Inferior parietal cortex (tissue), 1 donor: ENCODE measurements around the gene KRT7.
A peak's percentile ranks its signal among the peaks of the same experiment; 100 is the strongest.
"Not testable (repeated sequence)": the region's sequence is repeated elsewhere in the genome, so short reads cannot be mapped to it uniquely, and the experiment has no call there.

Source experiments
- DNase-seq: peaks from one replicate; pipeline ENCODE4 v3.0.0-alpha.2; 2016; ENCODE audit errors: extremely low spot score

KRT7 gene

GRCh38 chr12:52278575-52279421 is 45.8 kb downstream of the KRT7 start:
- peak; percentile 75 for DNase-seq

DNA sequence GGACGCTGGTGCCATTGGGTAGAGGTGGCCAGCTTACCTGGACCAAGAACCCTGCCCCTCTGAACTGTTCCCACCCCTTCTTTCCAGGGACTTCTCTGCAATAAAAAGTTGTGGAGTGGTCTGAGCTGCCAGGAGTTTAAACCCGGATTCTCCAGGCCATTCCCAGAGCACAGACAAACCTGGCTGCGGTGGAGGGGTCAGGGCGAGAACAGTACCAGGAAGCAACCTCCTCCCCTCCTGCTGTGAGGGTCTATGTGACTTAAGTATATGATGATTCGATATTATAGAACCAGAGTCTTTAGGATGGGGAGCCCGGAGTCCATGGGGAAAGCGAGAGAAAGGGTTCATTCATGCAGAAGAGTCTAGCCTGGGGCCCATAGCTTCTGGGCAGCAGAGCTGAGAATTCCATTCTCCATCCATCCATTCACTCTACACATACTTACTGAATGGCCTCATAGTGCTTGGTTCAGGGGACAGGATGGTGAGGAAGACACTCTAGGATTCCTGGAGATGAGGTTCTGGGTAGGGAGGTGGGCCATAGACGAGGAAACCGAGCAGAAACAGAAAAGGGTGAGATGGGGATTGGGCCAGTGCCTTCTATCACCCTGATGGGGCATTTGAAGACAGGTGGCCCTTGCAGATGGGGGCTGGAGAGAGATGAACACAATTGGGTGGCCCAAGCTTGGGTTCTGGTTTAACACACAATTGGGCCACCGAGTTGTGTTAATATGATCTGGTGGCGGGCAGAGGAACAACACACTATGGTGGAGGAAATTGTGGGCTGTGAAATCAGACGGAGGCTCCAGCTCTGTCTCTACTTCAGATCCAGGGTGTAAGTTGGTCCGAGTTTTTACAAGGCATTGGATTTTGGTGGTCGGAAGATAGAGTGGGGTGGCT is 46.6 kb downstream of the KRT7 start:
- DNase-seq = no peak

GRCh38 chr12:52280319-52280795 is 47.3 kb downstream of the KRT7 start:
- DNase-seq = no peak

DNA sequence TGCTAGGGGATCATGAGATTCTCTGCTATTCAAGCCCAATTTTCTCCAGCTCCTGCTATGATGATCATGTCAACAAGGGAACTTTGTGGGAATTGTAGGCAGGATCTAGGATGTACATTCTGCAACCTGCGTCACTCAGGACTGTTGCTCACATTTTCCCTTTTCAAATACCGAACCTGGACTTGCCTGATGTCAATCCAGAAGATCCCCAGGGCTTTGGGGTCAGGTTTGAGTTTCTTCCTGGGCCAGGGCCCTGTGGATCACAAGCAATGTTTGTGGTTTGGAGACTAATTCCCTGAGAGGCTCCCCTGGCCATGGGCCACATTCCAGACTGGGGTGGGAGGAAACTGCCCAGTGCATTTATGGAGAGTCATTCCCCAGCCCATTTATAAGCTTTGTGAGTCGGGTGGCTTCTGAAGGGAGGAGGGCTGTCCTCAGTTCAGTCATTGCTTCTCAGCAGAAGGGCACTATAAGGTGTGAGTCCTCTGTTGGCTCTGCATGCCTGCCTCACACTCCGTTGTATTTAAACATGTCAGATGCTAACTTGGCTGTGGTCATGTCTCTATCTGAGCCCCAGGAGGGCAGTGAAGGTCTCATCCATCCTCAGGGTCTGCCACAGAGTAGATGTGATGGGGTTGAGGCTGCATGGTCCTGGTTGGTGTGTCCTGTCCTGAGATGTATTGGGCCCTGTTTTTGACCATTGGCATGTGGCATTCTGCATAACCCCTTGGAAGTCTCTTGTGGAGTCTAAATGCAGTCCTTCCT is 47.9 kb downstream of the KRT7 start:
- DNase-seq = no peak

GRCh38 chr12:52284562-52285171 is 51.6 kb downstream of the KRT7 start:
- no peak for DNase-seq

DNA sequence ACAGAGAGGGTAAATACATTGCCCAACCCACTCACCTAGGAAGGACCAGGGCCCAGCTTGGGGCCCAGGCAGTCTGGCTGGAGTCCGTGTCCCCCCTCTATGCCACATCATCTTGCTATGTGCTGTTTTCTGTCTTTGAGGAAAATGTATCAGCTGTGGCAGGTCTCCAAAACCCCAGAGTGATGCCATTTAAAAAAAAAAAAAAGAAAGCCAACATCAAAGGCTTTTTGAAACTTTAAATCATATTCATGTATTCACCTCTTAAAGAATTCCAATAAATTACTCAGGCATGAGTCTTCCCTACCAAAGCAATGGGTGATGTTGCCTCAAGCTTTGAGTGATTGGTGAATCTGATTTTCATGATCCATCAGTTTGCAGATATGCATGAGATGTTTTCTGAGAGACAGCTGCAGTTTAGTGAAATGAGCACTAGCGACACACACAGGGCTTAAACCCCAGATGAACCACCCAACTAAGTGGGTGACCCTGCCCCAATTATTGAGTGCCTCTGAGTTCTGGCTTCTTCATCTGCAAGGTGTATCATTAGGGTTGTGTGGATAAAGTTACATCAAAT is 52.2 kb downstream of the KRT7 start:
- no peak for DNase-seq

GRCh38 chr12:52285851-52286530 is 52.9 kb downstream of the KRT7 start:
- DNase-seq = no peak

- not testable (repeated sequence) for DNase-seq
Measured at GRCh38 chr12:52286857-52287785, 54.1 kb downstream of the KRT7 start.

DNA sequence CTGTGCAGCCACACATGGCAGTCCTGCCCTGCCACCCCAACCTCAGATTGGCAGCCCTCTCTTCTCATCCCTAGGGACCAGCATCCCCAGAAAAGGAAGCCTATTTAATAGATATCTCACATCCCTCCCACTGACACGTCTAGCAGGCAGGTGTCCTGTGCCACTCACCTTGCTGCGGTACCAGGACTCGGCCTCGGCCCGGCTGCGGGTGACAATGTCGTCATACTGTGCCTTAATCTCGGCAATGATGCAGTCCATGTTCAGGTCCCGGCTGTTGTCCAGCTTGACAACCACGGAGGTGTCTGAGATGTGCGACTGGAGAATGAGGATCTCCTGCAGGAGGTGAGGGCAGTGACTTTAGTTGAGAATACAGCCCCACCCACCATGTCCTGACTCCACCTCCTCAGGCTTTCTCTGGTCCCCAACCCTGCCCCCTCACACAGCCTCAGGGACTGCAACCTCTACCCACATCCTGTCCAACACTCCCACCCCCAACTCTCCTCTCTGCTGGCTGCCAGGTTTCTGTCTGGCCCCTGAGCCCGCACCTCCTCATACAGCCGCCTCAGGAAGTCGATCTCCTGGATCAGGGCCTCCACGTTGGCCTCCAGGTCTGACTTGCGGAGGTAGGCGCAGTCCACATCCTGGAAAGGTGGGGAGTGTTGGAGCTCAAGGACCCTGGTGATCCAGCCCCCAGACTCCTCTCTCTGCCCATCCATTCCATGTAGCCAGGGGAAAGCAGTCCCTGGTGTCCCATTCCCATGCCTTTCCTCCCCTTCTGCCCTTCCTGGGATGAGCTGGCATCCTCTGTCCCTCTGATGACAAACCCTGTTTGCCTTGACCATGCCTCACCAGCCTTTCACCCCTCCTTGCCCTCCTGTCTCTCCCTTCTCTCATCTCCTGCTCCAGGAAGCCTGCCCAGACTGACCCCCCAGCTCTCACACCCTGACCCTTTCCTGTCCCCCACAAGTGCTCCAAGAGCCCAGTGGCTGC is 55.1 kb downstream of the KRT7 start:
- not testable (repeated sequence) for DNase-seq

DNA sequence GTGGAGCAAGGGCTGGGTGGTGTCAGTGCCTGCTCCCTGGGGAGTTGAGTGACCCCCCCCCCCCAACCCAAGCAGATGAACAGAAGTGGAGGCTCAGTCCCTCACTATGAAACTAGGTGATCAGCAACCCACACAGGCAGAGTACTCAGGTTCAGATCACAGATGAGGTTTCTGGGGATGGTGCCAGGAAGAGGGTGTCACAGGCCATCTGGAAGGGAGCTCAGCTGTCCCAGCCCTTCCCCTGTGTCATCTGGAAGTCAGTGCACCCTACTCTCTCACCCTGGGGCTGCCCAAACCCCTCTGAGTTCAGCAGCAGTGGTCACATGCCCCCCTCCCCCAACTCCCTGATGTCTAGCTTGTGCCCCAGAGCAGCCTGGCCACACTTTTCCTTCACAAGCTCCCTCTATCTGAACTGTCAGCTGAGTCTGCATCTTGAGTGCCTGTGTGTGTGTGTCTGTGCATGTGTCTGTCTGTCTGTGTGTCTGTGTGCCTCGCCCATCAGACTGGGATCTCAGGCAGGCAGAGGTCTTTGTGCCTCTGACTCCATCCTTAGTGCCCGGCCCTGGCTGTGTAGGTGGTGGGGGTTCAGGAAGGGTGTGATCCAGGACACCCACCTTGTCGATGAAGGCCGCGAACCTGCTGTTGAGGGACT is 57.6 kb downstream of the KRT7 start:
- DNase-seq = not testable (repeated sequence)

DNA sequence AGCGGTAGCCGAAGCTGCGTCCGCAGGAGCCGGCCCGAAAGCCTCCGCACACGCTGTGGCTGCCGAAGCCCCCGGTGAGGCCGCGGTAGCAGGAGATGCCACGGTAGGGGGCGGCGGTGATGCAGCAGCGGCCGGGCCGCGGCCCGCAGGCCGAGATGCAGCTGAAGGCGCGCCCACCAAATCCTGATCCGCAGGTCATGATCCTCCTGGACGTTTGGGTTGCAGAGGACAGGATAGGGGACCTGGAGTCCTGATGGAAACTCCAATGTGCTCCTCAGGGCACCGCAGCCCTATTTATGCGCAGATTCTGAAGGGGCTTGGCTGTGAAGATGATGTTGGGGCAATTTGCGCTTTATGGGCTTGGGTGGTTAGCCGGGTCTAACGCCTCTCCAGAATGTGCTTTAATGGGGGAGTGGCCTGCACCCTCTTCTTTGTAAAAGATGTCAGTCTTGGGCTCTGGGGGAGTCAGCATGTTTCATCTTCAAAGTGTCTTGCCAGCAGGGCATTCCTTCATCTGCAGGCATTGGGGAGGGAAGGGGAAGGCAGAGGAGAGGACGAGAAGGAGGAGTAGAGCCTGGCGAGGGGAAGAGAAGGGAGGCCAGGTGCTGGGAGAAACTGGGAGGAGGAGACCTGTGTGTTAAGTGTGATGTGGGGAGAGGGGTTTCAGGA is 58.4 kb downstream of the KRT7 start, which contains the start of gene KRT81:
Gene KRT81, minus strand, starts transcription at position 268 of the 669 bp plus-strand sequence. Its CDS starts 69 bp downstream, at position 199.
- no peak for DNase-seq

- no peak for DNase-seq
Measured at GRCh38 chr12:52293926-52294325, 60.9 kb downstream of the KRT7 start.

- no peak for DNase-seq
Measured at GRCh38 chr12:52294803-52295202, 61.8 kb downstream of the KRT7 start.

DNA sequence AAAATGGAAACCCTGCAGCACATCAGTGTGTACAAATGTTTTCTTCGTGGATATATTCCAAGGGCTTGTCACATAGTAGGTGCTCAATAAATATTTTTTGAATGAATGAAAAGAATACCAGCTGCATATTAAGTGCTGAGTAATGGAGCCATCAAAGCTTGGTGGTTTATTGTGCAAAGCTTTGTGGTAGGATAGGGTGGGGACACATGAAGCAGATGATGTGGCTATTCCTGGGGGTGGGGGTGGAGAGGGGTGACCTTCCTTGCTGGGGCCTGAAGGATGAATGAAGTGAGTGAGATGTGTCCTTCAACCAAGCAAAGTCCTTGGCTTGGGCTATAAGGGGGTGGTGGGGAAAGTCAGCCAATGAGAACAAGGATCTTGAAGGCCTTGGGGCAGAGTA is 62.6 kb downstream of the KRT7 start:
- DNase-seq = no peak

DNA sequence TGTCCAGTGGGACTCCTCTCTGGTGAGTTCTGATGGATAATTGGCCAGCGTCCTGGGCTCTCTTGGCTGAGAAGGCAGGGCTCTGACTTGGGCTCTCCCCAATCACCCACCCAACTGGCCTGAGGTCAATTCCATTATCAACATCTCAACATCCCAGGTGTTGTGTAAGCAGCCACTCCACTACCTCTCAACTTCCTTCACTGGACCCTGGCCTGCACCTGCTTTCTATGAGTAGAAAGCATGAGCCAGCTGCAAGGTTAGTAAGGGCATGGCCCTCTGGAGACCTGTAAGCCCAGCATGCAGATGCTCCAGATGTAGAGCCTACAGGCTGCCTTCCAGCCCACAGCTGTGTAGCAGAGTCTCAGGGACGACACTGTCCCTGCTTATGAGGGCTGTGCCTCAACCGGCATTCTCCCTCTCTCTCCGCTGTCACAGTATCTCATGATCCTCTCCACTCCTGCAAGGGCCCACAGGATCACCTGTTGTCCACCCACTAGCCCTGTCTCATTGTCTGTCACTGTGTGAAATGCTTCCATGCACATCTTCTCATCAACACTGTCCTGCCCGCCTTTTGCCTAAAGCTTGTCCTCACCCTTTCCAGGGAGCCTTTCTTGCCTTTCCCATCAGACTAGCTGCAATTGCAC is 63.7 kb downstream of the KRT7 start:
- DNase-seq = no peak
